Keratinocyte (primary cell): Measurements from ENCODE around the gene ECHS1. TPM values are rescaled to one million over a fixed set of nuclear protein-coding genes. Genes with fewer than 3 reads are reported as not detected.

Experiments
- DNase-seq: peaks from one replicate; pipeline ENCODE4 v3.0.0-alpha.2; 2011; ENCODE audit warnings: low read depth, missing footprints, low spot score
- FAIRE-seq: peaks from 2 replicates; lab custom pipeline; 2011; peaks lifted over from hg19 to GRCh38; lab: Jason Lieb, UNC
- H2AFZ ChIP-seq: 2 replicates; pipeline ENCODE4 v1.6.0; 2012; ENCODE audit warnings: low read length, control low read depth, inconsistent platforms; ENCODE audit not compliant: control insufficient read depth
- H3K27ac ChIP-seq: 2 replicates; pipeline ENCODE4 v1.5.1; 2011; ENCODE audit warnings: low read length; ENCODE audit not compliant: control insufficient read depth, insufficient read depth
- H3K27me3 ChIP-seq: 3 replicates; pipeline ENCODE4 v1.6.0; 2011; ENCODE audit warnings: low read length; ENCODE audit not compliant: control insufficient read depth, insufficient read depth; ENCODE audit errors: extremely low read depth
- H3K36me3 ChIP-seq, 2 experiments: 2 replicates in 1 of 2; 3 replicates in 1 of 2; pipeline ENCODE4 v1.5.1; 2011; ENCODE audit warnings: low read length in 2 of 2, mild to moderate bottlenecking in 1 of 2; ENCODE audit not compliant: control insufficient read depth in 2 of 2, insufficient read depth in 2 of 2; ENCODE audit errors: extremely low read depth in 1 of 2
- H3K4me1 ChIP-seq: 3 replicates; pipeline ENCODE4 v1.5.1; 2011; ENCODE audit warnings: low read length; ENCODE audit not compliant: control insufficient read depth, insufficient read depth; ENCODE audit errors: extremely low read depth
- H3K4me2 ChIP-seq: 3 replicates; pipeline ENCODE4 v1.6.0; 2011; ENCODE audit warnings: low read depth, low read length; ENCODE audit not compliant: control insufficient read depth, insufficient read depth; ENCODE audit errors: extremely low read depth
- H3K4me3 ChIP-seq, 3 experiments: fragments of 200-600 bp in 1 of 3; sonication (generic) in 1 of 3; 2 replicates in 2 of 3; 3 replicates in 1 of 3; pipeline ENCODE4 v1.5.1; 2011 to 2016; ENCODE audit warnings: low read length in 3 of 3, mild to moderate bottlenecking in 3 of 3, control low read depth in 2 of 3, inconsistent platforms in 1 of 3, low read depth in 1 of 3, mixed read lengths in 1 of 3, mixed run types in 1 of 3, moderate library complexity in 1 of 3; ENCODE audit not compliant: control insufficient read depth in 2 of 3, insufficient read depth in 2 of 3; ENCODE audit errors: extremely low read depth in 1 of 3
- H3K79me2 ChIP-seq: 2 replicates; pipeline ENCODE4 v1.6.0; 2012; ENCODE audit warnings: low read length; ENCODE audit not compliant: control insufficient read depth, insufficient read depth
- H3K9ac ChIP-seq: 3 replicates; pipeline ENCODE4 v1.6.0; 2011; ENCODE audit warnings: low read length; ENCODE audit not compliant: control insufficient read depth, insufficient read depth; ENCODE audit errors: extremely low read depth
- H3K9me1 ChIP-seq: 3 replicates; pipeline ENCODE4 v1.6.0; 2011; ENCODE audit warnings: low read length; ENCODE audit not compliant: control insufficient read depth, insufficient read depth; ENCODE audit errors: extremely low read depth
- H3K9me3 ChIP-seq: 2 replicates; pipeline ENCODE4 v1.5.1; 2012; ENCODE audit warnings: low read depth, low read length; ENCODE audit not compliant: control insufficient read depth
- H4K20me1 ChIP-seq: 3 replicates; pipeline ENCODE4 v1.6.0; 2011; ENCODE audit warnings: low read length; ENCODE audit not compliant: control insufficient read depth, insufficient read depth; ENCODE audit errors: extremely low read depth
- CTCF ChIP-seq, 3 experiments: IDR thresholded peaks in 1 of 3; conservative IDR thresholded peaks in 1 of 3; optimal IDR thresholded peaks in 1 of 3; 2 replicates in 2 of 3; 3 replicates in 1 of 3; pipeline versions ENCODE3 to v1.5.1; 2011; ENCODE audit warnings: low read length in 3 of 3, mild to moderate bottlenecking in 3 of 3, moderate library complexity in 2 of 3, control low read depth in 1 of 3, inconsistent platforms in 1 of 3; ENCODE audit not compliant: insufficient read depth in 2 of 3; ENCODE audit errors: extremely low read depth in 1 of 3
- EZH2 ChIP-seq: IDR thresholded peaks from one replicate; pipeline ENCODE4 v1.6.1; 2012; ENCODE audit warnings: inconsistent platforms, mild to moderate bottlenecking, low read length, moderate library complexity
- dilution Hi-C: fragments of 300-500 bp; cut with MboI; formaldehyde crosslinking; loops from one replicate; pipeline ENCODE4 v1.7.0; 2020; ENCODE audit warnings: low sequenced_read_pairs; ENCODE audit not compliant: extremely low pct_ligation_motif_present
- polyA plus RNA-seq, 5 experiments: library from polyadenylated mRNA; depleted of rRNA in 3 of 5; stranded (reverse) in 3 of 5; stranded (forward) in 1 of 5; unstranded in 1 of 5; fragments of >200 nt; gene quantifications; 1 replicate in 1 of 5; 2 replicates in 3 of 5; 3 replicates in 1 of 5; pipeline versions ENCODE4 v1.2.1 to v1.2.3, GENCODE V29; 2011 to 2012; ENCODE audit warnings: missing spikeins in 2 of 5, low read depth in 1 of 5, low replicate concordance in 1 of 5

ECHS1 gene
- polyA plus RNA-seq, 1 donor (not counting 4 experiments of a cell fraction or from before 2014, with no cell fraction given), result 27.1 TPM

DNA sequence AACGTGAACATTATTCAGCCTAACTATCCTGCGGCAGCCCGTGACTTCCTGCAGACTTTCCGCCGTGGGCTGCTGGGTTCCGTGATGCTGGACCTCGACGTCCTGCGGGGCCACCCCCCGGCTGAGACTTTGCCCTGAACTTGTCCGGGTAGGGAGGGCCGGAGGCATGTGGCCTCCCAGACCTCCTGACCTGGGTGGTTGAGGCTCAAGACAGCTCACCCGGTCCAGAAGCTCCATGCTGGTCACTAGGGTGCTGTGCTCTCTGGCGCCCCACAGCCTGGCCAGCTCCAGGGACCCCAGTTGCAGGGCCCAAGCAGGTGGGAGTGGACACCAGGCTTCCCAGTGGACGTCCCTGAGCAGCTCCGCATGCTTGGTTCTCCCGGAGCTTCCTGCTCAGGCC lies 46.9 kb upstream of the ECHS1 start:
- Histone ChIP-seq H3K27me3 (peaks cover 10% of the 10 kb centered on the region), H3K27ac (no peak overlapping the region), H2AFZ (no peak overlapping the region), H3K79me2 (no peaks in the 10 kb centered on the region), H3K36me3 (peaks cover 14% of the 10 kb centered on the region in 2 experiments), H3K9ac (no peak overlapping the region), H3K4me3 (no peak overlapping the region), H4K20me1 (peaks cover 11% of the 10 kb centered on the region), H3K4me2 (no peak overlapping the region), H3K9me3 (no peaks in the 10 kb centered on the region), H3K9me1 (peaks cover 2% of the 10 kb centered on the region), H3K4me1 (no peaks in the 10 kb centered on the region)
- dilution Hi-C loops, result no loop called here
- TF ChIP-seq EZH2 (no peak), CTCF (optimal IDR thresholded peaks at IDR 0.05 in 1 of 3, IDR thresholded peaks at IDR 0.05 in 1 of 3, conservative IDR thresholded peaks at IDR 0.05 in 1 of 3; ENCODE audit: extremely low read depth in 1 of 3, insufficient read depth in 2 of 3, low read length in 3 of 3) (no peak)
- FAIRE-seq (no peak), DNase-seq (no peak)

- Histone ChIP-seq H3K4me3 (no peak overlapping the region), H3K79me2 (no peaks in the 10 kb centered on the region), H3K4me2 (no peak overlapping the region), H3K4me1 (no peaks in the 10 kb centered on the region), H3K9me1 (peaks cover 2% of the 10 kb centered on the region), H3K27ac (no peak overlapping the region), H3K9ac (no peak overlapping the region), H3K36me3 (peaks cover 14% of the 10 kb centered on the region in 2 experiments), H3K9me3 (no peaks in the 10 kb centered on the region), H2AFZ (no peak overlapping the region), H3K27me3 (peaks cover 10% of the 10 kb centered on the region), H4K20me1 (peaks cover 11% of the 10 kb centered on the region)
- dilution Hi-C loops, result no loop called here
- no peak for TF ChIP-seq CTCF (optimal IDR thresholded peaks at IDR 0.05 in 1 of 3, IDR thresholded peaks at IDR 0.05 in 1 of 3, conservative IDR thresholded peaks at IDR 0.05 in 1 of 3; ENCODE audit: extremely low read depth in 1 of 3, insufficient read depth in 2 of 3, low read length in 3 of 3)
- no peak for TF ChIP-seq EZH2
- DNase-seq, result no peak
- no peak for FAIRE-seq
Measured at GRCh38 chr10:133419211-133419950, 46.2 kb upstream of the ECHS1 start.
